SK-N-SH treated with all-trans-retinoic acid at 6 μM for 48 hours (cell line): ENCODE data around the gene EIF4G1.

Source experiments
- CSDC2 ChIP-seq: fragments of 250-450 bp; sonication (Bioruptor Pico); IDR thresholded peaks from 2 replicates; pipeline ENCODE4 v1.5.0; 2020; ENCODE audit warnings: mild to moderate bottlenecking, moderate library complexity
- CSRNP3 ChIP-seq: fragments of 250-450 bp; sonication (Bioruptor Pico); IDR thresholded peaks from 2 replicates; pipeline ENCODE4 v1.5.1; 2021; ENCODE audit warnings: mild to moderate bottlenecking, moderate library complexity
- GLIS3 ChIP-seq: fragments of 250-450 bp; sonication (Bioruptor Pico); IDR thresholded peaks from 2 replicates; pipeline ENCODE4 v1.5.0; 2020; ENCODE audit warnings: mild to moderate bottlenecking, moderate library complexity
- RARB ChIP-seq: fragments of 250-450 bp; sonication (Bioruptor Pico); IDR thresholded peaks from 2 replicates; pipeline ENCODE4 v1.8.0; 2021; ENCODE audit warnings: mild to moderate bottlenecking, moderate library complexity
- SNAI2 ChIP-seq: fragments of 250-450 bp; sonication (Bioruptor Pico); IDR thresholded peaks from 2 replicates; pipeline ENCODE4 v1.5.0; 2020; ENCODE audit warnings: mild to moderate bottlenecking, moderate library complexity
- ZFP3 ChIP-seq: fragments of 250-450 bp; sonication (Bioruptor Pico); IDR thresholded peaks from 2 replicates; pipeline ENCODE4 v1.5.0; 2020; ENCODE audit warnings: mild to moderate bottlenecking, moderate library complexity

DNA sequence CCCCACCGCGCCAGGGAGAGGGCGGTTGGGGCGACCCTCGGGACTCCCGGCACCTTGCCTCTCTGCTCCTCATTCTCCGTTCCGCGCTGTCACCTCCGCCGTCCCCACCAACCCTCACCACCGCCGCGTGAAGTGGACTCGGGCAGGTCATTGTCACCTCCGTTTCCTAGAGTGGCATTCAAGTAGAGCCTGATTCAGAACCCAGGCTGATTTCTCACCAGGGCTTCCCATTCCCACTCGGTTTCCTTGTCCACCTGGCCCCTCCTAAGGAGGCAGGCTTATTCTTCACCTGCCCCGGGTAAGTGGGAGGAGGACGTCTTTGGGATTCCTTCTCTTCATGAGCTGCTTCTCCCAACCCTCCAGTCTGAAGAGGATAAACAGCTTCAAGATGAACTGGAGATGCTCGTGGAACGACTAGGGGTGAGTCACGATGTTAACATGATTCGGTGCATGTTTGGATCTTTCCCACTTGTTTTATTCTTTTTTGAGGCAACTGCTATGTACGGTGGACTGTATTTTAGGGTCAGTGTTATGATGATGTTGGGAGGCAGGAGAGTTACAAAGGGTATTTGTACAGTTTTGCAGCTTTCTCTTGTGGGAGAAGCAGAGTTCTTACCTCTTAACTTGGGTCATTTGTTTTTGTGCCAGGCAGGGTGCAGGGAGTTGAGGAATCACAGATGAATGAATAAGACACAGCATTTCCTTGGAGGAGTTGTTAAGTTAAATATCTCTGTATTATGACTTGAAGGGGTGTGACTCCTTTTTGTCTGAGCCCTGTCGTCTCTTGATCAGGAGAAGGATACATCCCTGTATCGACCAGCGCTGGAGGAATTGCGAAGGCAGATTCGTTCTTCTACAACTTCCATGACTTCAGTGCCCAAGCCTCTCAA is 14.7 kb upstream of the EIF4G1 start:
- TF ChIP-seq ZFP3 (CRISPR knock-in tag) (no peak), CSRNP3 (CRISPR knock-in tag) (no peak), RARB (CRISPR knock-in tag) (no peak), CSDC2 (CRISPR knock-in tag) (no peak), SNAI2 (CRISPR knock-in tag) (no peak), GLIS3 (no peak)
